ENCODE results near the gene TRAPPC10.

TRAPPC10 gene

GRCh38 chr21:44011579-44012473 lies at the start of gene TRAPPC10:
Gene TRAPPC10 (plus strand): TSS chr21:44012309. CDS start chr21:44012494, 185 bp downstream.
- DNase-seq: peak; percentile 78

GRCh38 chr21:43965911-43966585 lies 46.1 kb upstream of the TRAPPC10 start:
- no peak for DNase-seq

- no peak for DNase-seq
Observed at GRCh38 chr21:43966946-43967512, 45.1 kb upstream of the TRAPPC10 start.

GRCh38 chr21:43967981-43968380 lies 44.1 kb upstream of the TRAPPC10 start:
- no peak for DNase-seq

GRCh38 chr21:43968410-43969114 lies 43.5 kb upstream of the TRAPPC10 start:
- DNase-seq: no peak

- DNase-seq: no peak
Observed at GRCh38 chr21:43969115-43969444, 43.0 kb upstream of the TRAPPC10 start.

GRCh38 chr21:43970551-43970950 lies 41.6 kb upstream of the TRAPPC10 start:
- no peak for DNase-seq

GRCh38 chr21:43971201-43971991 lies 40.7 kb upstream of the TRAPPC10 start:
- no peak for DNase-seq

- DNase-seq: no peak
Observed at GRCh38 chr21:43971992-43972255, 40.2 kb upstream of the TRAPPC10 start.

GRCh38 chr21:43972850-43973633 lies 39.1 kb upstream of the TRAPPC10 start:
- no peak for DNase-seq

- DNase-seq: no peak
Observed at GRCh38 chr21:43973634-43973955, 38.5 kb upstream of the TRAPPC10 start.

- DNase-seq: no peak
Observed at GRCh38 chr21:43974791-43975468, 37.2 kb upstream of the TRAPPC10 start.

GRCh38 chr21:43975469-43976098 lies 36.5 kb upstream of the TRAPPC10 start:
- peak; percentile 74 for DNase-seq

GRCh38 chr21:43976661-43977060 lies 35.4 kb upstream of the TRAPPC10 start:
- DNase-seq: no peak

GRCh38 chr21:43978060-43978459 lies 34.0 kb upstream of the TRAPPC10 start:
- DNase-seq: no peak

GRCh38 chr21:43979654-43980053 lies 32.5 kb upstream of the TRAPPC10 start:
- DNase-seq: no peak

GRCh38 chr21:43981151-43981870 lies 30.8 kb upstream of the TRAPPC10 start:
- no peak for DNase-seq

- DNase-seq: no peak
Observed at GRCh38 chr21:43981871-43982210, 30.3 kb upstream of the TRAPPC10 start.

GRCh38 chr21:43982489-43983078 lies 29.5 kb upstream of the TRAPPC10 start:
- no peak for DNase-seq

- DNase-seq: no peak
Observed at GRCh38 chr21:43983390-43983789, 28.7 kb upstream of the TRAPPC10 start.

All from CD4-positive, alpha-beta T cell treated with Interferon gamma for 1 hour (primary cell).